ENCODE data around the gene ADGRG6.

- TF ChIP-seq, protein P1, sequence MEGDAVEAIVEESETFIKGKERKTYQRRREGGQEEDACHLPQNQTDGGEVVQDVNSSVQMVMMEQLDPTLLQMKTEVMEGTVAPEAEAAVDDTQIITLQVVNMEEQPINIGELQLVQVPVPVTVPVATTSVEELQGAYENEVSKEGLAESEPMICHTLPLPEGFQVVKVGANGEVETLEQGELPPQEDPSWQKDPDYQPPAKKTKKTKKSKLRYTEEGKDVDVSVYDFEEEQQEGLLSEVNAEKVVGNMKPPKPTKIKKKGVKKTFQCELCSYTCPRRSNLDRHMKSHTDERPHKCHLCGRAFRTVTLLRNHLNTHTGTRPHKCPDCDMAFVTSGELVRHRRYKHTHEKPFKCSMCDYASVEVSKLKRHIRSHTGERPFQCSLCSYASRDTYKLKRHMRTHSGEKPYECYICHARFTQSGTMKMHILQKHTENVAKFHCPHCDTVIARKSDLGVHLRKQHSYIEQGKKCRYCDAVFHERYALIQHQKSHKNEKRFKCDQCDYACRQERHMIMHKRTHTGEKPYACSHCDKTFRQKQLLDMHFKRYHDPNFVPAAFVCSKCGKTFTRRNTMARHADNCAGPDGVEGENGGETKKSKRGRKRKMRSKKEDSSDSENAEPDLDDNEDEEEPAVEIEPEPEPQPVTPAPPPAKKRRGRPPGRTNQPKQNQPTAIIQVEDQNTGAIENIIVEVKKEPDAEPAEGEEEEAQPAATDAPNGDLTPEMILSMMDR (IDR thresholded peaks at IDR 0.05; ENCODE audit: insufficient read depth, low read length, poor library complexity, severe bottlenecking), result no peak
- TF ChIP-seq EZH2phosphoT487 (conservative IDR thresholded peaks at IDR 0.05; ENCODE audit: low read length), result no peak
Measured at GRCh38 chr6:142322504-142323198, 20.8 kb downstream of the ADGRG6 start.
